GM19455 (cell line): Measurements from ENCODE around the gene TRIP6.

Experiments
- ATAC-seq: cut with Tn5 transposase; IDR thresholded peaks from one replicate; pipeline ENCODE4 v1.9.1; 2021; ENCODE audit not compliant: unreplicated experiment

TRIP6 gene, protein sequence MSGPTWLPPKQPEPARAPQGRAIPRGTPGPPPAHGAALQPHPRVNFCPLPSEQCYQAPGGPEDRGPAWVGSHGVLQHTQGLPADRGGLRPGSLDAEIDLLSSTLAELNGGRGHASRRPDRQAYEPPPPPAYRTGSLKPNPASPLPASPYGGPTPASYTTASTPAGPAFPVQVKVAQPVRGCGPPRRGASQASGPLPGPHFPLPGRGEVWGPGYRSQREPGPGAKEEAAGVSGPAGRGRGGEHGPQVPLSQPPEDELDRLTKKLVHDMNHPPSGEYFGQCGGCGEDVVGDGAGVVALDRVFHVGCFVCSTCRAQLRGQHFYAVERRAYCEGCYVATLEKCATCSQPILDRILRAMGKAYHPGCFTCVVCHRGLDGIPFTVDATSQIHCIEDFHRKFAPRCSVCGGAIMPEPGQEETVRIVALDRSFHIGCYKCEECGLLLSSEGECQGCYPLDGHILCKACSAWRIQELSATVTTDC

DNA sequence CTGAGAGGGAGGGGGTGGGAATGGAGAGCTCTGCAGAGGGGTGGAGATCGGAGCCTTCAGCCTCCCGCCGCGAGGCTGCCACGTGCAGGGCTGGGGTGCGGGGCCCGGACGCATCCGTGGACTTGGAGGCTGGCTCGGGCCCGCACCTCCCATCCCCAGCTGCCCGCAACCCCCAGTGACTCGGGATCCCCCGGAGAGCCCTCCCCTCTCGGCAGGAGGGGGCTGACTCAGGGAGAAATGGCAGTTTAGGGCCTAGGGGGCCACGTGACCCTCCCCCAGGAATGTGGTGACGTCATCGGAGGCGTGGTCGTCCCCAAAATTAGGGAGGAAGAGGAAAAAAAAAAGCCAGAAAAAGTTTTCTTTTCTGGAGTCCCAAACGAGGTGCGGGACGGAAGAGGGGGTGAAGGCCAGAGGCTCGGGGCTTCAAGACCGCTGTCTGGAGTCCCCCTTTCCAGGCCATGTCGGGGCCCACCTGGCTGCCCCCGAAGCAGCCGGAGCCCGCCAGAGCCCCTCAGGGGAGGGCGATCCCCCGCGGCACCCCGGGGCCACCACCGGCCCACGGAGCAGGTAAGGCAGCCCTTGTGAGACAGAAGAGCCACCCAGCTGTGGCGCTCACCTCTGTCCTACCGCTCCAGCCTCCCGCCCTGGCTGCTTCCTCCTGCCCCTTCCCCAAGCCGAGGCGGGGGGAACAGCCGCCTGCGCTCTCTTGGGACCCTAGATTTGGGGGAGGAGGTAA lies at the start of gene TRIP6:
TSS of gene TRIP6 (plus strand) at position 348 of the 736 bp plus-strand sequence. CDS start at position 459, 111 bp downstream.
- ATAC-seq: no peak

DNA sequence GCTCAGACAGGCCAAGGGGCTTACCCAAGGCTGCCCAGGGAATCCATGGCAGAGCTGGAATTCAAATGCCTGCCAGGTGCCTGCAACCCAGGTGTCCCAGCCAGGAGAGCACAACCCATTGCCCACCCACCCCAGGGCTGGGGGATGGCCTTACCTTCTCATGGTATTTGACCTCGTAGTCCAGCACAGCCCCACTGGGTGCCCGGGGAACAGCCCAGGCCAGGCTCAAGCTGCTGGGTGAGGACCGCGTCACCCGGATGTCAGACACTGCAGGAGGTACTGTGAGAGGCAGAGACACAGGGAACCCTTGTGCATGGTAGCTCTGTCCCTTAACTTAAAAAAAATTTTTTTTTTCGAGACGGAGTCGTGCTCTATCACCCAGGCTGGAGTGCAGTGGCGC lies 48.8 kb upstream of the TRIP6 start:
- ATAC-seq: no peak

DNA sequence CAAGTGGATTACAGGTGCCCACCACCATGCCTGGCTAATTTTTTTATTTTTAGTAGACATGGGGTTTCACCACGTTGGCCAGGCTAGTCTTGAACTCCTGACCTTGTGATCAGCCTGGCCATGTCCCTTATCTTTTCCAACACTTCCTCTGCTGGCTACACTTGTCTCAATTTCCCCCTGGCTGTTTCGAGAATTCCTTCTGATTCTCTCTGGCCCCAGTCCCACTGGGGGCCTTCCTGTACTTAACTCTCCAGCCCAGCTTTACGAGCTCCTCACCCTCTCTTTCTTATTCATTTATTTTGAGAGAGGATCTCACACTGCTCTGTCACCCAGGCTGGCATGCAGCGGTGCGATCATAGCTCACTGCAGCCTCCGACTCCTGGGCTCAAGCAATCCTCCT lies 48.4 kb upstream of the TRIP6 start:
- ATAC-seq: no peak

DNA sequence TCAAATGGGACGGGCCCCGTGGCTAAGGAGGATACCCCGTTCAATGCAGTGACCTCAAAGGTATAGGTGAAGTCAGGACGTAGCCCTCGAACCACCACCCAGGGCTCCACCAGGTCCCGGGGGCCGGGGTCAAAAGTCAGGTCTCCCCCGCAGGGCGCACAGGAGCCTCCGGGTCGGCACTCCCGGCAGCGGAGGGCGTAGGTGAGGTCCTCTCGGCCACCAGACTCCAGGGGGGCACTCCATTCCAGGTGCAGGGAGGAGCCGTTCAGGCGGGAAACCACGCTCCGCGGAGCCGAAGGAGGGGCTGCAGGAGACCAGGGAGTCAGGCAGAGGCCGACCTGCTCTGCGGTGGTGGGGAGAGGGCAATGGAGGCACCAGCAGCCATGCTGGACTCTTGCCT lies 47.6 kb upstream of the TRIP6 start:
- no peak for ATAC-seq

DNA sequence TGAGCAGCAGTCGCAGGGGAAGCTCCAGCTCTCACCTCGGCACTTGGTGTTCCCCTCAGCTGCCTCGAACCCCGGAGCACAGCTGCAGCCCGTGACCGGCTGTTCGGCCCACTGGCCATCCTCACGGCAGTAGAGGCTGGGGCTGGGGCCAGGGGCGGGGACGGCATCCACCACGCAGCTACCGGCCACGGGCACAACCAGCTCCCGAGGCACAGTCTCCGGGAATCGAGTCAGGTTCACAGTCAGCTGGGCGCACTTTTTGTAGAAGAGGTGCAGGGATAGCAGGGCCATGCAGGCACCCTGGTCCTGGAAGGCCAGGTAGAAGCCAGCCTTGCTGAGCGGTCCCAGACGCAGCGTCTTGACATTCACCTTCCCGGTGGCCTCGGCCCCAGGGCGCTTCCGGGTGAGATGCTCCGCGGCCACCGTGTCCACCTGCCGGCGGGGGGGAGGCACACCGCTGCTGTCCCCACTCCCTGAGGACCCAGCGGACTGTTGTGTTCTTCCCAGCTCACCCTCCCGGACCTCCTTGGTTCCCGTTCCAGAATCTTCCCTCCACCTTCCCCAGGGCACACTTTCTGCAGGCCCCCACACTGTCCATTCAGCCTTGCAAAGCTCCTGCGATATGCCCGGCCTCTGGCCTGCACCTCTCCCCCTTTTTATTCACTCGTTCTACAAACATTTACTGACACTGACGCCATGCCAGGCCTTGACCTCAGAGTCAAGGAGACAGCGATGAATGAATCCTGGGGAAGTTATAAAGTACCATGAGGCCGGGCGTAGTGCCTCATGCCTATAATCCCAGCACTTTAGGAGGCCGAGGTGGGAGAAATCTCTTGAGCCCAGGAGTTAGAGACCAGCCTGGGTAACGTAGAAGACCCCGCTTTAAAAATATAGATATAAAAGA lies 44.7 kb upstream of the TRIP6 start:
- ATAC-seq: no peak

DNA sequence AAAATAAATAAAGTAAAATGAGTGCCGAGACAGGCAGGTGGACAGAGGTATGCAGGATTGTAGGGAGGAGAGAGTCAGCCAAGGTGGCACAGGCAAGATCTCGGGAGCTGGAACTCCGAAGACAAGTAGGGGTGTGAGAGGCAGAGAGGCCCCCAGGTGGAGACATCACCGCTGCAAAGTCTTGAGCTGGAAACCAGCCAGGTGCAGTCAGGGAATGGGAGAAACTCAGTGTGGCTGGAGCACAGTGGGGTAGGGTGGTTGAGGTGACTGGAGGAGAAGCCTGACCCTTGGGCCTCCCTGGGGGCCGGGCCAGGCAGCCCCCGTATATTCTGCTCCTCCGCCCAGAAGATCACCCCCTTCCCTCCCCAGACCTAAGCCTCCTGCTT lies 44.1 kb upstream of the TRIP6 start:
- no peak for ATAC-seq

DNA sequence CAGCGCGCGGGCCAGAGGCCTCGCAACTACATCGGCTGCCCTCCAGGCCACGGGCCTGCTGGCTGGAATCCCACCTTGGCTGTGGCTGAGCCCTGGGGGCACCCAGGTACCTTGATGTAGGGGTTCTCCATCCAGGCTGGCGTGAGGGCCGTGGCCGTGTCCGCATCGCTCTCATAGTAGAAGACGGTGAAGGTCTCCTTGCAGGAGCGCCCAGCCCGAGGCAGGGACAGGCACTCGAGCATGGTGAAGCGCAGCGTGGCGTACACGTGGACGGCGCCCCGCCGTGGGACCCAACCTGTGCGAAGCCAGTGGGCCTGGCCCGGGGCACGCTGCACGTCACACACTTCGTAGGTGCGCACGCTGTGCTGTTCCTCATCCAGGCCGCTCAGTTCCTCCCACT lies 43.7 kb upstream of the TRIP6 start:
- no peak for ATAC-seq

DNA sequence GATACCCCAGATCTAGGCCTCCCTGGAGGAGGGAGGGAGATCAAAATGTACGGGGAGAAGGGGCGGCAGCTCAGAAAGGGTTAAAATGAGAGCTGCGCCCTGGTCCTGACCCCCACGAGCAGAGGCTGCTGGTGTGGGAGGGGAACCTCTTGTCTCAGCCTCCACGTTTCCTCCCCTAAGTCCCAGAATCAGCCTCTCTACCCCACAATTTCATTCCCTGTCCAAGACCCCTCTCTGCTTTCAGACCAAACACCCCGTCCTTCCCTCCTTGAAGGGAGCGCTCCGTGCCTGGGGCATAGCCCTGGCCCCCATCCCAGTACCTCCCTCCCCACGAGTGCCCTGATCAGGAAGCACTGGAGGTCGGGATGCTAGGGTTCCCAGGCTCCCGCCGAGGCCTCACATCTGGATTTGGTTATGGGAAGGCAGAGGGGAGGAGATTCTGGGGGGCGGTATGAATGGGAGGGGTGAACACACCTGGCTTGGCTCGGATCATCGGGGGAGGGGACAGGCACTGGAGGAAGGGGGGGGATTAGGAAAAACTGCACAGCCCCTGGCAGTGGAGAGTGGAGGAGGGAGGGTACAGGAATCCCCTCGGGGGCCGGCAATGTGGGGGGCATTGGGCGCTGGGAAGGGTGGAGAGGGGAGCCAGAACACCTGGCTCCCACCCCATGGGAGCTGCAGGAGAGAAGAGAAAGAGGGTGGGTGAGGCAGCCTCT lies 42.5 kb upstream of the TRIP6 start:
- no peak for ATAC-seq

DNA sequence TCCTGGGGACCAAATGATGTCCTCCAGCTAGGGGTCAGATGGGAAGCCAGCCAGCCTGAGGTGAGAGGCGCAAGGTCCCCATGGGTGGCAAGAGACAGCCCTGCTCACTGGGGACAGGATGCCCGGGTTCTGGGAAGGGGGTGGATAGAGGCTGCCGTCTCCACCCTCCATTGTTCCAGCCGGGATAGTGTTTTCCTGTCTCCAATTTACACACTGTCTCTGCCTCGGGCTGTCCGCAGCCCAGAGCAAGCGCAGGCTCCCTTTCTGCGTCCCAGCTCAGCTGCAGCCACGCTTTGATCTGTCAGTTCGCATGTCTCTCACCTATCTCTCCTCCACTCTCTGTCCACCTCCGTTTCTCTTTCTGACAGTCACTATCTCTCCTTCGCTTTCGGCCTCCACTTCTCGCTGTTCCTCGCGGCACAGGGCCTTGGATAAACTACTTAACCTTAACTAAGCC lies 41.9 kb upstream of the TRIP6 start:
- ATAC-seq: no peak

DNA sequence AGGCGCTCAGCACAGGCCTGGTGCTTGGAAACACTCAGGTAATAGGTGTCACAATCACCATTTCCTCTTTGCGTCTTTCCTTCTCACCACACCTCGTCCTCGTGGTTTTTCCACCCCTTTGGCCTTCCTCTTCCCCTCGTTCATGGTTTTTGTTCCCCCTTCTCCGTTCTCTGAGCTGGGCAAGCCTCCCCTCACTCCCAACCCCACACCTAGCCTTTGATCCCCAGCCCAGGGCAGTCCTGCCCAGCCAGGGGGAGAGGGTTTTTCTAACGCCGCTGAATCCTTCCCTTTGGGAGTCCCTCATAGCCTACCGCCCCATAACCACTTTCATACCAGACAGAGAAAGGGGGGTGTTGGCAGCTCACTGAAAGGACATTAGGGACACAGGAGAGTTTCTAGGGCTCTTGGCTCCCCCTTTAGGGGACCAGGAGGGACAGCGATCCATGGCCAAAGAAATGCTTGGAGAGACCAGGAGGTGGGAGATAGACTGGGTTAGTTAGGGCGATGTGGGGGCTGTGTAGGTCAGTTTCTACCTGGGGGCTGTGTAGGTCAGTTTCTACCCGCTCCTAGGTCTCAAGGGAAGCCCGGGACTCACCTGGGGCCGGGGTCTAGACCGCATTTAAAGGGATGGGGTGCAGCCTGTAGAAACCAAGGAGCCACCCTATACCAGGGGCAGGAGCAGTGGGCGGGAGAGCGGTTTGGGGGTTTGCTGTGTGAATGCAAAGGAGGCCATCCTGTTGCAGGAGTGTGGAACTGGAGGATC lies 41.3 kb upstream of the TRIP6 start:
- ATAC-seq: no peak

DNA sequence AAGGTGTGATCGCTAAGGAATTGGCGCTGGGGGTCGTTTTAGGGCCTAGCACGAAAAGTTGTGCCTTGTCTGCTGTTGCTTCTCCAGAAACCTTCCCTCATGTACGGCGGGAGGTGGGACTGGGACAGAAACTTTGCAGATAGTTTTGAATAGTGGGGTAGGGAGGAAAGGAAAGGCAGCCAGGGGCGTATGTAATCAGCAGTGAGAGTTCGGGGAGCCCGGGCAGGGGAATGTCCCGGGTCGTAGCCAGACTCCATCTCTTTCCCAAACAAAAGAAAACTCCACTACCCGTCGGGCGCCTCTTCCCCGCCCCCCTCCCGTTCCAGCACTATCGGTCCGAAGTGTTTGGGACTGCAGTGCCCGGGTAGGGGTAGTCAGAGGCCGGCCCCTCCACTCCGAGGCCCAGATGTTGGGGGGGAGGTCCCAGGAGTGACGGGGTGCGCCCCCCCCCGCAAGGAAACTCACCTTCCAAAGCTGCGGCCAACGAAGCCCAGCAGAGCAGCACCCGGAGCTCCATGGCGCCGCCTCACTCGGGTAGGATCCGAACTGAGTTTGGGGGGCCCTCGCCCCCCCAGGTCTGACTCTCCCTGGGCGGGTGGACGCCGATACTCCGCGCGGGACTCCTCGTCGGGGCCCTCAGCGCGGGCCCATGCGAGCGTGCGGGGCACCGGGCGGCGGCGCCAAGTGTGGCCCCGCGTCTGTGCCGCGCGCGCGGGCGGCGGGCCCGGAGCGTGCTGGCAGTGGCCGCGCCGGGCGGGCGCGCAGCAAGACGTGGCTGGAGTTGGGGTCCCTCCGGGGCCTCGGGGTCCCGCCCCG lies 40.5 kb upstream of the TRIP6 start:
- ATAC-seq: no peak

DNA sequence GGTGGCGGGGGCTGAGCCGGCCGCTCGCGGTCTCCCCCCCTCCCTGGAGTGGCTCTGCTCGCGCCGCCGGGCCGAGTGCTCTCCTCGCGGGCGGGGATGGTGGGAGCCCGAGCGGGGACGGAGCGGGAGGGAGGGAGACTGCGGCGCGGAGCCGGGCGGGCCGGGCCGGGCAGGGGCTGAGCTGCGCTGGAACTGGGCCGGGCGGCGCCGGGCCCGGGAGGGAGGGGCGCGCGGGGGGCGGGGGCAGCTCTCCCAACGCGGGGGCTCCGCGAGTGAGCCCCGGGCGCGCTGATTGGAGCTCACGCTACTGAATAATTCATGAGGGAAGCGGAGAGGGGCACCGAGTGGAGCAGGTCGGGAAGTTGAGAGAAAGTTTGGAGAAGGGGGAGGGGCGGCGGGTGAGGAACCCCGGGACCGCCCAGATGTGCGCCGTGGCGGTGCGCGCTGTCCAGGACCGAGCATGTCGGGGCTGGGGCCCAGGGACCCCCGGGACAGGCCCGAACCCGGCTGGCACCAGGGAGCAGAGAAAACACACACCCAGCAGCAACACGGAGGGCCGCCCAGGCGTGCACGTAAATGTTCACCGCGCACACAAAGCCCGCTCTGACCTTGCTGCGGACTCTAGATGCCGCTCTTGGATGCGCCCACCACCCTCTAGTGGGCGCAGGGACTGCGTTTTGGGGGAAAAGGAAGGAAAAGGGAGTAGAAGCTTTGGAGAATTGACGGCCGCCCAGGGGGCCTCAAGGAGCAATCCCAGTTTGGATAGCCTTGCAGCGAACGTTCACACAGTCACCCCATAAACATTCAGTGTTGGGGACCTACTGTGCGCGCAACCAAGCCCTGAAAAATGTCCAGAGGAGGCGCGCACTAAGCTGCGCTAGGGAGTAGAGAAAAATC lies 39.6 kb upstream of the TRIP6 start, which contains the start of gene EPHB4:
TSS of gene EPHB4 (minus strand) at position 194 of the 897 bp plus-strand sequence. CDS start 493 bp downstream, outside the sequence.
- no peak for ATAC-seq

DNA sequence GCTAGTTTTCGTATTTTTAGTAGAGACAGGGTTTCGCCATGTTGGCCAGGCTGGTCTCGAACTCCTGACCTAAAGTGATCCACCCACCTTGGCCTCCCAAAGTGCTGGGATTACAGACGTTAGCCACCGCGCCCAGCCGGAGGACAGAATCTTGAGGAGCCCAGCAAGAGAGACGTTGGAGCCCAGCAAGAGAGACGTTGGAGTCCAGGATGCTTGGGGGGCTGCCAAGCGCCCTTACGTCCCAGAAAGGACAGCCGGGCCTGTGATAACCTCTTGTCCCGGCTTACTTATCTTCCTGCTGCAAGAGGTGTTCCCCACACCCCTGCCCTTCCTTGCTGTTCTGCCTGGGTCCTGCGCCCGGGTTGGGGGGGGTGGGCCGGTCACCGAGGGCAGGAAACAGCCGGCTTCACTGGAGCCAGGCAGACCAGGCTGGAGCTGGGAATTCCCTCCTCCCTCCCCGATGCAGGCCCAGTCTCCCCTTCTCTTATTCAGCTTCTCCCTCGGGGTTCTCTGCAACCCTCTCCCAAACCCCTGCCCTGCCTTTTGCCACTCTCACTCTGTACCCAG lies 38.0 kb upstream of the TRIP6 start:
- ATAC-seq: no peak

DNA sequence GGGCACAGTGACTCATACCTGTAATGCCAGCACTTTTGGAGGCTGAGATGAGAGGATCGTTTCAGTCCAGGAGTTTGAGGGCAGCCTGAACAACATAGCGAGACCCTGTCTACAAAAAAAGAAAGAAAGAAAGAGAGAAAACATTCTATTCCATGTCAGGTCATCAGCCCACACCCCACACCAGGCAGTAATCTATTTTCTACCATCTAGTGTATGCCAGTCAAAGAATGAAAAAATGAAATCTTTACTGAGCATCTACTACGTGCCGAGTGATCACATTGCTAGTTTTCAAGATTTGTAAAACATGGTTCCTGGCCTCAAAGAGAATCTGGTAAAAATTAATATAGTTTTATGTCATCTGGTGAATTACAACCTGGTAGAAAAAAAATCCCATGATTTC lies 36.8 kb upstream of the TRIP6 start:
- no peak for ATAC-seq

DNA sequence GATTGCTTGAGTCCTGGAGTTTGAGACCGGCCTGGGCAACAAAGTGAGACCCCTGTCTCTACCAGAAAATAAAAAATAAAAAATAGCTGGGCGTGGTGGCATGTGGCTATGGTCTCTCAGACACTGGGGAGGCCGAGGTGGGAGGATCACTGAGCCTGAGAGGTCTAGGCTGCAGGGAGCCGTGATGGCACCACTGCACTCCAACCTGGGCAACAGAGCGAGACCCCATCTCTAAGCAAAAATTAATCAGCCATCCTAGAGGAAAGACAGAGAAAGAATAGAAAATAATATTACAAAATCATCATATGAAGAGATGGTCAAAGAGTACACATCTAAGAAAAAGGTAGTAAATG lies 34.9 kb upstream of the TRIP6 start:
- ATAC-seq: no peak

DNA sequence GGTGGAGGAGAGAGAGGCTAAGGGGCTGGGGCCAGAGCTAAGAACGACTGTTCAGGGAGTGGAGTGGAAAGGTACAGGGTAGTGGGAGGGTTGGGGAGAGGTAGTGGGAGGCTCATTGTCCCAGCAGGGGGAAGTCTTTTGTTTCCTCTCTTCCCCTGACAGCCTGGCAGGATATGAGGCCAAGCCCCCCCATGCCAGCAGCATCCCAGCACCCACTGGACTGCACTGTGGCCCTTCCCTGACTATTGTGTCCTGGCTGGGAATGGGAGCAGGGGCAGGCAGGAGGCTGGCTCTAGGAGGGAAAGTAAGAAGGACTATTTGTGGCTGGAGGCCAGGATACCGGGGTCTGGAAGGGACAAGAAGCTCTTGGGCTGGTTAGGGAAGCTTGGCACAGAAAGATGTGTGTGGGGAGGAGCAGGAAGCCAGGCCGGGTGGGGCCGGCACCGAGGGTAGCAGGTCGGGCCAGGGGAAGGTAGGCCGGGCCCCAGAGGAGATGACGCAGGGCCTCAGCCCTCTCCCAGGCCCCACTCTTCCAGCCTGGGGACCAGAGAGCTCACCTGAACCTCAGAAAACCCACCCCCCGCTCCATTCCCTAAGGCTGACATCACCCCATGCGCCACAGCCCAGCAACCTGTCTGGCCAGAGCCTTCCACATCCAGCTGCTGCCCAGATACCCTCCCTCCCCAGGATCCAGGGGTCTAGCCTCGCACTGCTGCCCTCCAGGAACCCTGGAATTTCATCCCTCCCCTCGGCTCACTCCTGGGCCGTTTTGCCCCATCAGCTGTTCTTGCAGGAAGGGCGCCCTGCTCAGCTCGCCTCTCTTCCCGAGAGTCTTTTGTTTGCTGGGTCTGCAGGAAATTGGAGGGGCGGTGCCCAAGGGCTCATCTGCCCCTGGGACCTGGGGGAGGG lies 31.0 kb upstream of the TRIP6 start:
- ATAC-seq: no peak

DNA sequence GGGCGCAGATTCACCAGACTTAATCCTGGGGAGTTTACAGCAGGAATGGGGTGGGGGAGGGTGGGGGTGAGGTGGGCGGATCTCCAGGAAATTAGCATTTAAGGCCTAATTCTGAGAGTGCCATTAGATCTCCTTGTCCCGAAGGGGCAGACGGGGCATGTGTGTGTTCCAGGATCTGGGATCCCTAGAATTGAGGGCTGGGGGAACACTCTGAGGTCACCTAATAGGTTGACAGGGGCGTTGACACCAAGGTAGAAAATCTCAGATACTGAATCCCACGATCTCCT lies 30.4 kb upstream of the TRIP6 start:
- no peak for ATAC-seq
